ENCODE data around the gene DIP2B. TPM values are rescaled to one million over a fixed set of nuclear protein-coding genes. Genes with fewer than 3 reads are reported as not detected.
A peak's percentile ranks its signal among the peaks of the same experiment; 100 is the strongest.

Gene DIP2B
- total RNA-seq, 2 donors from 2014 or later, result 30.8 to 34.3 TPM

DNA sequence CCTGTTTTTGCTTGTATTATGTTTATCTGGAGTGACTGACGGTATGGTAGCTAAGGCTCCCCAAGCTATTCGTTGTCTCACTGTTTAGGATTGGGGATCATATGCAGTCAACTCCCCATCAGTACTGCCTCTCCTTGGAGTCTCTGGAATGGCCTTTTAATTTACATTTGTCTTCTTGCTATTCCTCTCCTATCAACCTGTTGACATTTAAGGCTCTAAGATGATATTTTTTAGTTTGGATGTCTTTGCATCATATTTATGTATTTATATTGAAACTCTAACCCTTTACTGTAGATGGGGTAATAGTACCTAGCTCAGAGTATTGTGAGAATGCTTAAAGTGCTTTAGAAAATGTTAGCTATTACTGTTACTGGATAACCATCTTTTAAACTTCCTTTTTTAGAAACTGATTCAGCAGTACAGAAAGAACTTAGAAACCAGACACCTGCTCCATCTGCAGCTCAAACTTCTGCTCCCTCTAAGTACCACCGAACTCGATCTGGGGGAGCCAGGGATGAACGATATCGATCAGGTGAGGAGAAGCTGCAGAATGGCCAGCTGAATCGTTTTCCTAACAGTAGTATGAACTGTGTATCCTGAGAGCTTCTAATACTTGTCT is 135.6 kb downstream of the DIP2B start:
- no peaks in the 10 kb centered on the region for H3K27me3 Mint-ChIP-seq
- ATAC-seq, result no peak
- peaks cover 11 to 15% of the 10 kb centered on the region in 2 donors for H3K4me1 Mint-ChIP-seq (ENCODE audit: low read depth in 2 of 2)
- no peaks in the 10 kb centered on the region for H3K9me3 Mint-ChIP-seq
- H3K4me3 Mint-ChIP-seq, result no peak overlapping the region
- no peak for DNase-seq (ENCODE audit: low spot score)
- H3K27ac Mint-ChIP-seq, result peak overlapping the region in 1 of 2 donors; percentile 9
- no peaks in the 10 kb centered on the region for H3K36me3 Mint-ChIP-seq

DNA sequence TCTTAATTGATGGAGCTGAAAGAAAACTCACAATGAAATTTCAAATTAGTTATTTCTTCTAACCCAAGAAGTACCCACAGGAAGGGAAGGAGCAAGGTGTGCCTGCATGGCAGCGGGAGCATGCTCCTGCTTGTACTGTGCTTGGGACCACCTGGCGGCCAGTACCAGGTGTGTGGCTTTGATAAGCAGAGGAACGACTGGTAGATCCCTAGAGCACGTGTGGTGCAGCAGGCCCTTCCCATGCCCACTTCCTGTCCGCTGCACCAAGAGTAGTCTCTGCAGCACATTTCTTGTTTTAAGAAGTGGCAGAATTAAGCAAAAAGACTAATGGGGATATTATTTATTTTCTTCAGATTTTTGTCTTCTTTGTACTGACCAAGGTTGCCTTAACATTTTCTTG is 136.8 kb downstream of the DIP2B start:
- Mint-ChIP-seq H3K4me1 (ENCODE audit: low read depth in 2 of 2) (peaks cover 11 to 15% of the 10 kb centered on the region in 2 donors), H3K27me3 (no peaks in the 10 kb centered on the region), H3K4me3 (no peak overlapping the region), H3K9me3 (no peaks in the 10 kb centered on the region), H3K36me3 (no peaks in the 10 kb centered on the region), H3K27ac (peak overlapping the region in 1 of 2 donors; percentile 9)
- DNase-seq (ENCODE audit: low spot score) (no peak), ATAC-seq (no peak)

DNA sequence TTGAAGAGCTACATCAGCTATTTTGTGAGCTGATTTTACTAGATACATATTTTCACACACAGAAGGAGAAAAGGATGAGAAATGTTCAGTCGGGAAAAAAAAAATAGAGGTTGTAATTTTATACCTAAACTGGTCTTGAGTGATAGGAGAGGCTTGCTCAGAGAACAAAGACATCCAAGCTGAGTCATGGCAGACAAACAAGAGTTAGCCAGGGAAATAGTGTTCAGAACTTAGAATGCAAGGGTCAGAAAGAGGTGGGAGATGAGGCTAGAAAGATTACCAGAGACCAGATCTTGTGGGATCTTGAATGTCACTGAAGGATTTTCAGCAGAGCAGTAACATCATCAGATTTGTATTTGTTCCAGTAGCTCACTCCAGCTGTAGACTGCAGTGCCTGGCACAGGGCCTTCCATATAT is 137.3 kb downstream of the DIP2B start:
- H3K36me3 Mint-ChIP-seq, result no peaks in the 10 kb centered on the region
- H3K27me3 Mint-ChIP-seq, result no peaks in the 10 kb centered on the region
- no peak for ATAC-seq
- DNase-seq (ENCODE audit: low spot score), result no peak
- H3K4me1 Mint-ChIP-seq (ENCODE audit: low read depth in 2 of 2), result peaks cover 11 to 15% of the 10 kb centered on the region in 2 donors
- H3K4me3 Mint-ChIP-seq, result no peak overlapping the region
- no peaks in the 10 kb centered on the region for H3K9me3 Mint-ChIP-seq
- peak overlapping the region in 1 of 2 donors; percentile 9 for H3K27ac Mint-ChIP-seq

DNA sequence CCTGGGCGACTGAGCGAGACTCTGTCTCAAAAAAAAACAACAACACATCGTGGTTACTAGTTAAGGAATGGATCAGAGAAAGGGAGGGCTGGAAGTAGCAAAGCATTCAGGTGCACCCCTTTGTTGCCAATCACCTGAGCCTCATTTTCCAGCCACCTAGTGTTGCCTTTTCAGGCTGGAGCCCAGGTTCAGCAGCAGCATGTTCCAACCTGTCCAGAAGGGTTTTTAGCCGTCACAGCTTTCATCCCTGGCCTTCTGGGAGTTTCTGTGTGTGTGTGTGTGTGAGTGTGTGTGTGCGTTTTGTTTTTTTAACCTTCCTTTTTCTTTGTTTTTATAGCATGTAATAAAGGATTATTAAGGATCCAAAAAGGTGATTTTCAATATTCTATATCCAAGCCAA is 138.0 kb downstream of the DIP2B start:
- H3K27ac Mint-ChIP-seq, result no peak overlapping the region
- ATAC-seq (no peak), DNase-seq (ENCODE audit: low spot score) (no peak)
- H3K4me1 Mint-ChIP-seq (ENCODE audit: low read depth in 2 of 2), result peaks cover 10 to 11% of the 10 kb centered on the region in 2 donors
- no peaks in the 10 kb centered on the region for H3K36me3 Mint-ChIP-seq
- H3K4me3 Mint-ChIP-seq, result no peak overlapping the region
- no peaks in the 10 kb centered on the region for H3K27me3 Mint-ChIP-seq
- H3K9me3 Mint-ChIP-seq, result no peaks in the 10 kb centered on the region

DNA sequence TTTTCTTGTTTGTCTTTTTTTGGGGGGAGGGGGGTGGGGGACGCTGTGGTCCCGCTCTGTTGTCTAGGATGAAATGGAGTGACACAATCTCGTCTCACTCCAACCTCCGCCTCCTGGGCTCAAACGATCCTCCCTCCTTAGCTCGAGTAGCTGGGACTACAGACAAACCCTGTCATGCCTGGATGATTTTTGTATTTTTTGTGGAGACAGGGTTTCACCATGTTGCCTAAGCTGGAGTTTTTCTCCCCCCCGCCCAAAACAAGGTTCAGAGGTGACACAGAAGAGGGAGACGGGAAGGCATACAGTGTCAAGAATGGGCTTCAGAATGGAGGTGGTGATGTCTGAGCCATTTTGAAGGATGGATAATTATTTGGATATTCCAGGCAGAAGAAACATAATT is 142.2 kb downstream of the DIP2B start:
- no peak overlapping the region for H3K27ac Mint-ChIP-seq
- no peaks in the 10 kb centered on the region for H3K27me3 Mint-ChIP-seq
- H3K4me1 Mint-ChIP-seq (ENCODE audit: low read depth in 2 of 2), result peaks cover under 1 to 9% of the 10 kb centered on the region in 2 donors
- no peak for ATAC-seq
- H3K4me3 Mint-ChIP-seq, result no peak overlapping the region
- no peaks in the 10 kb centered on the region for H3K36me3 Mint-ChIP-seq
- no peaks in the 10 kb centered on the region for H3K9me3 Mint-ChIP-seq
- DNase-seq (ENCODE audit: low spot score), result no peak

DNA sequence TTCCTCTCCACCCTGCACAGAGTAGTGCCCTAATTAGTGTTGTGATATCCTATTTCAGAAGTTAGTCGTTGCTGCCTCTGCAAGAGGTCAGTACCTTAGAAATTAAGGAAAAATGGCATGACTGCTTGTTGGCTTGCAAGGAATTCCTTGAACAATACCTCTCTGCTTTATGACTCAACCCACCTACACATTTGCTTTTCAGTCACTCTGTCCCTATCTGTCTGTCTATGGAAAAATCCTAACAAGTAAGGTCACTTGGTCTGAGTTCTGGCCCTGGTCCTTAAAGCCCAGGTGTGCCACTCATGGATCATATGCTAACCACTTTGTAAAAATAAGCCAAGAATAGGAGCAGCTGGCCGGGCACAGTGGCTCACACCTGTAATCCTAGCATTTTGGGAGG is 142.7 kb downstream of the DIP2B start:
- H3K27me3 Mint-ChIP-seq, result no peaks in the 10 kb centered on the region
- no peaks in the 10 kb centered on the region for H3K9me3 Mint-ChIP-seq
- no peaks in the 10 kb centered on the region for H3K36me3 Mint-ChIP-seq
- DNase-seq (ENCODE audit: low spot score), result no peak
- H3K4me1 Mint-ChIP-seq (ENCODE audit: low read depth in 2 of 2), result peaks cover 0 to 9% of the 10 kb centered on the region in 2 donors
- ATAC-seq, result no peak
- H3K27ac Mint-ChIP-seq, result no peak overlapping the region
- H3K4me3 Mint-ChIP-seq, result no peak overlapping the region

DNA sequence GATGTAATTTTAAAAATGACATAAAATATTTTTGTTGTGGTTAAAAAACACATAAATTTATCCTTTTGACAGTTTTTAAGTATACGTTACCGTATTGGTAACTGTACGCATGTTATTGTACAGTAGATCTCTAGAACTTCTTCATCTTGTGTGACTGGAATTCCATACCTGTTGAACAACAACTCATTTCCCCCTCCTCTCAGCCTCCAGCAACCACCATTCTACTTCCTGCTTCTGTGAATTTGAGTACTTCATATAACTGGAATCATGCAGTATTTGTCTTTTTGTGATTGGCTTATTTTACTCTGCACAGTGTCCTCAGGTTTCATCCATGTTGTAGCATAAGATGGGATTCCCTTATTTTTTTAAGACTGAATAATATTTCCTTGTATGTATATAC is 145.5 kb downstream of the DIP2B start:
- Mint-ChIP-seq H3K4me1 (ENCODE audit: low read depth in 2 of 2) (peaks cover 0 to 9% of the 10 kb centered on the region in 2 donors), H3K27ac (no peak overlapping the region), H3K9me3 (no peaks in the 10 kb centered on the region), H3K27me3 (no peaks in the 10 kb centered on the region), H3K36me3 (no peaks in the 10 kb centered on the region), H3K4me3 (no peak overlapping the region)
- ATAC-seq (no peak), DNase-seq (ENCODE audit: low spot score) (no peak)

DNA sequence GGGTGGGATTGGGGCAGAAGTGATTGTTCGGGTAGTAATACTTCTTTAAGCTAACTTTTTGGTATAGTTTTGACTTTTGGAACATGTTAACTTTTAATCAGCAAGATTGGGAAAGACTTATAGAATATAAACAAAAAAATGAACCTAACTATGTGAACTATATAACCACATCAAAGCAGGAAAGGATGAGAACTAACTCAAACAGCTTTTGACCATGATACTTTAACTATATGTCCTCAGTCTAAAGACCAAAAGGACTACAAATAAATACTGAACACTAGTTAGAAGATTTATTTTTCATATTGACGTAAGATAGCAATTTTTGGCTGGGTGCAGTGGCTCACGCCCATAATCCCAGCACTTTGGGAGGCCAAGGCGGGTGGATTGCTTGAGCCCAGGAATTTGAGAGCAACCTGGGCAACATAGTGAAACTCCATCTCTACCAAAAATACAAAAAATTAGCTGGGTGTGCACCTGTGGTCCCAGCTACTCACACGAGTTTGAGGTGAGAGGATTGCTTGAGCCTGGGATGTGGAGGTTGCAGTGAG is 150.7 kb downstream of the DIP2B start:
- no peaks in the 10 kb centered on the region for H3K36me3 Mint-ChIP-seq
- no peak for DNase-seq (ENCODE audit: low spot score)
- H3K27ac Mint-ChIP-seq, result no peak overlapping the region
- peaks cover 0 to 6% of the 10 kb centered on the region in 2 donors for H3K4me1 Mint-ChIP-seq (ENCODE audit: low read depth in 2 of 2)
- no peaks in the 10 kb centered on the region for H3K9me3 Mint-ChIP-seq
- H3K27me3 Mint-ChIP-seq, result no peaks in the 10 kb centered on the region
- H3K4me3 Mint-ChIP-seq, result no peak overlapping the region
- ATAC-seq, result no peak

DNA sequence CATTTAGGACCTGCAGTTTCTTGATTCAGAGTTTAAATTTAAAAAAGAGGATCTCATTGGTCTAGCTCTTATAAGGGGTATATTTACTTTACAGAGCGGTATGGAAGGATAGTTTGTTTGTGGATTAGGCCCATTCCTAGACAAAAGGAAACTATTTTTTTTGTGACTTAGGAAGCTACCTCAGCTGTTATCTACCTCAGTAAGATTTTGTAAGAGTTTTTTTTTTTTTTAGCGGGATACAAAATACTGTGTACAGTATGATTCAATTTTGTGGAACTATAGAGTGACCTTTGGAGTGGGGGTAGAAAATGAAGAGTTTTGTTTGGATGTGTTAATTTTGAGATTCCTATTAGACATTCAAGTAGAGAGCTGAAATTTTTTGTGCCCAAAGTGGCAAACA is 154.5 kb downstream of the DIP2B start:
- no peak overlapping the region for H3K27ac Mint-ChIP-seq
- no peak for ATAC-seq
- no peaks in the 10 kb centered on the region for H3K27me3 Mint-ChIP-seq
- H3K4me3 Mint-ChIP-seq, result no peak overlapping the region
- H3K9me3 Mint-ChIP-seq, result no peaks in the 10 kb centered on the region
- no peaks in the 10 kb centered on the region for H3K4me1 Mint-ChIP-seq (ENCODE audit: low read depth in 2 of 2)
- H3K36me3 Mint-ChIP-seq, result no peaks in the 10 kb centered on the region
- no peak for DNase-seq (ENCODE audit: low spot score)

DNA sequence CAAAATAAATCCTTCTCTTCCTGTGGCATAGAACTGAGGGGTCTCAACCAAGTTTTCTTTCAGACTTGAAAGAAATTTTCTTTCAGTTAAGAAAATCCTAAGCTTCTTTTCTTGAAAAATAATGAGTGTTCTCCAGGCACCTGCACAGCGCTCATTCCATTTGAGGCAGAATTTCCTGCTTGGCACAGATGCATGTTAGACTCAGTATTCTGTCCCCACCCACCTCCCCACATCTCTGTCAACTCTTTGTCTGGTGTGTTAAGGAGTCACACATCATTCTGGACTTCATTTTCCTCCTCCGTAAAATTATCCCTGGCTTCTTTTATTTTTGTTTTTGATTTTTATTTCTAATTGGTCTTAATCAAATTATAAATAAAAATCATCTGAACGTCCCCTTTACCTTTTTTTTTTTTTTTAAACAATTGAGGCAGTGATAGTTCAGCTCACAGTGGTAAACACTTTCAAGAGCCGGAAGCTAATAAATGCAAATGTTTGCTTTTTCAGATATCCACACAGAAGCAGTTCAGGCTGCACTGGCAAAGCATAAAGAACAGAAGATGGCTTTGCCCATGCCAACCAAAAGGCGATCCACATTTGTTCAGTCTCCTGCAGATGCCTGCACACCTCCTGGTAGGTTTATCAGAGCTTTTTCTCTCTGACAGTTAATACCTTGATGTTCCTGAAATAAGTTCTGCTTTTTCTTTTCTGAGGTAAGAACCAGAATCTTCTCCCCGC is 155.1 kb downstream of the DIP2B start:
- H3K36me3 Mint-ChIP-seq, result no peaks in the 10 kb centered on the region
- H3K9me3 Mint-ChIP-seq, result no peaks in the 10 kb centered on the region
- DNase-seq (ENCODE audit: low spot score), result no peak
- H3K27me3 Mint-ChIP-seq, result no peaks in the 10 kb centered on the region
- H3K4me3 Mint-ChIP-seq, result no peak overlapping the region
- H3K4me1 Mint-ChIP-seq (ENCODE audit: low read depth in 2 of 2), result no peaks in the 10 kb centered on the region
- no peak for ATAC-seq
- H3K27ac Mint-ChIP-seq, result no peak overlapping the region

DNA sequence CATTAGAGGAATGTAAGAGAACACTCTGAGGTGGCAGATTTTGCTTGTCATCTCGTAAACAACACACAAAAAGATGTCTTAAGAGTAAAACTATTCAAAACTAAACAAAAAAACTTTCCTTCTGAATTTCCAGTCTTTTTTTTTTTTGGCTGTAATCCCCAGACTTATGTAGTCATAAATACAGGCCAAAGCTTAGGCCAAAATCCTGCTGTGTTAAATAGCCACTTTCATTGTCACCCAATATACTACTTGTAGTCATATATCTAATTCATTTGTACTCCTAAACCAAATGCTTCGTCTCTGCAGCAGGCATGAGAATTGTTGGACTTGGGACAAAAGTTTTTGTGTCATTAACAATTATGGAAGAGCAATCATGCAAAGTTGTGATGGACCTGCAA is 155.6 kb downstream of the DIP2B start:
- H3K36me3 Mint-ChIP-seq, result no peaks in the 10 kb centered on the region
- DNase-seq (ENCODE audit: low spot score) (no peak), ATAC-seq (no peak)
- no peaks in the 10 kb centered on the region for H3K9me3 Mint-ChIP-seq
- no peak overlapping the region for H3K27ac Mint-ChIP-seq
- no peak overlapping the region for H3K4me3 Mint-ChIP-seq
- no peaks in the 10 kb centered on the region for H3K27me3 Mint-ChIP-seq
- no peaks in the 10 kb centered on the region for H3K4me1 Mint-ChIP-seq (ENCODE audit: low read depth in 2 of 2)

DNA sequence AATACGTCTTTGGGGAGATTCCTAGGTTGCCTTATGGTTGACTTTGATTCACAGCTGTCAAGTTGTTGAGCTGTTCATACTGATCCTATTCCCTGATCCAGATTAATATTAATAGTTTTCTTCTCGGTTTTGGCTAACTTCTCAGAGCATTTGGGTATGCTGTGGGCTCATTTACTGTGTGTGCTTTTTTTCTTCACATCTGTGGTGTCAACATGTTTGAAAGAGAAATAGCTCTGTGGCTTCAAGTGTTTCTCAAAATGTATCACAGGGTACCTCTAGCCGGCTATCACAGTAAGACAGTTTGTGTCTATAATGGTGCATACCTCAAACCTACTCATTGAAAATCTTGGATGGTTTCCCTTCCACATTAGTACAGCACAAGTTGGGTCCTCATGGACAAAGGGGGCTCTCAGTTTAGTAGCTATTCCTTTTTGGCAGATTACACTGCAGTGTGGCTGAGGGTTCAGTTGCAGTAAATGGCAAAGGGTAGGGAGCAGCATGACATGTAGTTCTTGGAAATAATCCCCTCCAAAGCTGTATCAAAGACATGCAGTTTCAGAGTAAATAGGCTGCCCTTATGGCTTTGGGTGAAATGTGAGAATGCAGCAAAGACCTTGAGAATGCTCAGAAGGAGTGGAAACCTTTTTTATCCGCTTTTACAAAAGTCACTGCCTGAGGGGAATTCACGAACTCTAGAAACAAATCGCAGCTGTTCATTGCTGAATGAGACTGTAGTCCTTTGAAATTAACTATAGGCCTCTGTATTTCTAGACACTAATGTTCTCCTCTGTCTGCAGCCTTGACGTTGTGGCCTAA is 156.7 kb downstream of the DIP2B start:
- Mint-ChIP-seq H3K4me1 (ENCODE audit: low read depth in 2 of 2) (no peaks in the 10 kb centered on the region), H3K36me3 (no peaks in the 10 kb centered on the region), H3K9me3 (no peaks in the 10 kb centered on the region), H3K4me3 (no peak overlapping the region), H3K27ac (no peak overlapping the region), H3K27me3 (no peaks in the 10 kb centered on the region)
- DNase-seq (ENCODE audit: low spot score), result no peak
- ATAC-seq, result no peak

DNA sequence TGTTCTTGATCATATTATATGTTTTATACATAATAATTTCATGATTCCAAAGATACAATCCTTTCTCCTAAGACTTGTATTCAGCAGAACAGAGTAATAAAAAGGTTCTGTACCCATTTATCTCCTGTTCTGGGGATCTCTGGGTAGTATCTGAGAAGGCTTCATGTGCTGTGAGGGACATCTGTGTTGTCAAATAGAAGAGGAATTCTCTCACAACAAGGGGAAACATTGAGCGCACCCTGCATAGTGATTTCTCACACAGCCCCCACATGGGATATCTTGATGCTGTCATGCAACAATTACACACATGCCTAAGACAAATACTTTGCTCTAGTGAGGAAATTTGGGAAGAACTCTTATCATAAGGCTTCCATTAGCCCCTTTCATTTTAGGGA is 157.3 kb downstream of the DIP2B start:
- no peak for ATAC-seq
- H3K27me3 Mint-ChIP-seq, result no peaks in the 10 kb centered on the region

DNA sequence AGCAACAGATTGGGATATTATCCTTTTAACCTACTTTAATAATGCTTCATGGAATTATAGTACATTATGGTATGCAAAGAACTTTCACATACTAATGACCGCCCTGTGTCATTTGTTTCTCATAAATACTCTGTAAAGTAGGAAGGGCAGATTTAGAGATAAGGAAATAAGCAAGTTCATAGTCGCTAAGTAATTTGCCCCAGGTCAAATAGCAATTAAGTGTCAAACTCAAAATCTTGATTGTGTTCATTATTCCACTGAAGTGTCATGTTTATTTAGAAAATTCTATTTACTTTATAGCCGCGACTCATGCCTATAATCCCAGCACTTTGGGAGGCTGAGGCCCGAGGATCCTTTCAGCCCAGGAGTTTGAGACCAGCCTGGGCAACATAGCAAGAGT is 160.4 kb downstream of the DIP2B start:
- ATAC-seq (no peak), DNase-seq (ENCODE audit: low spot score) (no peak)
- Mint-ChIP-seq H3K4me3 (no peak overlapping the region), H3K9me3 (no peaks in the 10 kb centered on the region), H3K36me3 (no peaks in the 10 kb centered on the region), H3K27me3 (no peaks in the 10 kb centered on the region), H3K27ac (no peak overlapping the region), H3K4me1 (ENCODE audit: low read depth in 2 of 2) (no peaks in the 10 kb centered on the region)

More for the DNA sequence above, 157.3 kb downstream of the DIP2B start:
- no peaks in the 10 kb centered on the region for H3K36me3 Mint-ChIP-seq
- no peak overlapping the region for H3K4me3 Mint-ChIP-seq
- no peaks in the 10 kb centered on the region for H3K9me3 Mint-ChIP-seq
- DNase-seq (ENCODE audit: low spot score), result no peak
- H3K4me1 Mint-ChIP-seq (ENCODE audit: low read depth in 2 of 2), result no peaks in the 10 kb centered on the region
- H3K27ac Mint-ChIP-seq, result no peak overlapping the region
